Right renal cortex interstitium (tissue), 3 donors: ENCODE measurements around the gene LBHD1. TPM values are rescaled to one million over a fixed set of nuclear protein-coding genes. Genes with fewer than 3 reads are reported as not detected.
"Not testable (repeated sequence)": the region's sequence is repeated elsewhere in the genome, so short reads cannot be mapped to it uniquely, and the experiment has no call there.

Source experiments
- DNase-seq, 3 donors: peaks; one replicate each; pipeline ENCODE4 v3.0.0-alpha.2; 2013; ENCODE audit warnings: low read depth in 3 of 3, low spot score in 2 of 3
- polyA plus RNA-seq, 3 donors: library from polyadenylated mRNA; unstranded; fragments of 120-200 nt; gene quantifications; one replicate each; pipeline ENCODE4 v1.2.1, GENCODE V29; 2013; ENCODE audit not compliant: insufficient read length in 3 of 3

Gene LBHD1
- 1 to 10 TPM; 5.4 to 8.2 (median 6.1) TPM for polyA plus RNA-seq

DNA sequence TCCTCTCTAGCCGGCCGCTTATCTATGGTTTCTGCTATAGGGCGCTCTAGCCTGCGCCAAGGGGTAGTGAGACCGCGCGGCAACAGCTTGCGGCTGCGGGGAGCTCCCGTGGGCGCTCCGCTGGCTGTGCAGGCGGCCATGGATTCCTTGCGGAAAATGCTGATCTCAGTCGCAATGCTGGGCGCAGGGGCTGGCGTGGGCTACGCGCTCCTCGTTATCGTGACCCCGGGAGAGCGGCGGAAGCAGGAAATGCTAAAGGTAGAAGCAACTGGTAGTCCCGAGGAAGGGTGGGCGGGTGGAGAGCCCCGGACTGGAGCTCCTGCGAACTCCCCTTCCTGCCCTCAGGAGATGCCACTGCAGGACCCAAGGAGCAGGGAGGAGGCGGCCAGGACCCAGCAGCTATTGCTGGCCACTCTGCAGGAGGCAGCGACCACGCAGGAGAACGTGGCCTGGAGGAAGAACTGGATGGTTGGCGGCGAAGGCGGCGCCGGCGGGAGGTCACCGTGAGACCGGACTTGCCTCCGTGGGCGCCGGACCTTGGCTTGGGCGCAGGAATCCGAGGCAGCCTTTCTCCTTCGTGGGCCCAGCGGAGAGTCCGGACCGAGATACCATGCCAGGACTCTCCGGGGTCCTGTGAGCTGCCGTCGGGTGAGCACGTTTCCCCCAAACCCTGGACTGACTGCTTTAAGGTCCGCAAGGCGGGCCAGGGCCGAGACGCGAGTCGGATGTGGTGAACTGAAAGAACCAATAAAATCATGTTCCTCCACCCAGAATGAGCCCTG lies at the start of gene LBHD1, which contains the start of gene UQCC3:
Gene LBHD1 (minus strand): TSS at position 660 of the 782 bp plus-strand sequence. CDS start 2,236 bp downstream, outside the sequence.
Gene UQCC3 (plus strand): TSS at position 66 of the 782 bp plus-strand sequence. CDS start 73 bp downstream, at position 139.
- DNase-seq, result peak in 1 of 3 donors; percentile 68

DNA sequence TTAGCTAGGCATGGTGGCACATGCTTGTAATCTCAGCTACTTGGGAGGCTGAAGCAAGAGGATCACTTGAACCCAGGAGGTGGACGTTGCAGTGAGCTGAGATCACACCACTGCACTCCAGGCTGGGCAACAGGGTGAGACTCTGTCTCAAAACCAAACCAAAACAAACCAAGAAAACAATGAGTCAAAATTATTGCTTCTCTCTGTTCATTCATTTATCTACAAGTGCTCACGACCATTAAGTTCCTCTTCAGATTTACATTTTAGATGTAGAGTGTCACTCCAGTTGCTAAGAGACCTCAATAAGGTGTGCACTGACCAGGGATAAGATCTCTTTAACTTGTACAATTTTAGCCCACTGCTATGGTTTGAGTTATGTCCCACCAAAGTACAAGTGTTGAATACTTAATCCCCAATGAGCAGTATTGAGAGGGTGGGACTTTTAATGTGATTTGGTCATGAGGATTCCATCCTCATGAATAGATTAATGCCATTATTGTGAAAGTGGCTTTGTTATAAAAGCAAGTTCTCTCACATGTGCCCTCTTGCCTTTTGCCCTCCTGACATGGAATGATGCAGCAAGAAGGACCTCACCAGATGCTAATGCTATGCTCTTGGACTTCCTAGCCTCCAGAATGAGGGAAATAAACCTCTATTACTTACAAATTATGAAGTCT lies 47.4 kb upstream of the LBHD1 start:
- no peak for DNase-seq

DNA sequence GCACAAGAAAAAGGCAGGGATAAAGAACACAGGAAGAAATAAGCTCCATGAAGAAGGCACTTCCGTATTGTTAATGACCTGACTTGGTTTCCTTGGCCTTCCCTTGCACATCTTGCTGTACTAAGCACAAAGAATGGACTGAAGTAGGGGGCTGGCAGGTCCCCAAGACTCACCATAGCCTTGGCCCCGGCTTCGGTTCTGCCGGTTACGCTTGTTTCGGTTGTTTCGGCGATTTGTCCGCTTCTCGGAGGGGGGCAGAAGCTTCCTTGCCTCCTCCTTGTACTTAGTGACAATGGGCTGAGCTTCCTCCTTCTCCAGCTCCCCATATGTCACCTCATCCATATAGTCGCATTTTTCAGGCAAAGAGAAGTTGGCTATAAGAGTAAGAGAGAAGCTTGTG lies 44.7 kb upstream of the LBHD1 start:
- DNase-seq, result no peak

GRCh38 chr11:62716206-62716605 lies 44.1 kb upstream of the LBHD1 start:
- DNase-seq, result no peak

GRCh38 chr11:62715150-62716130 lies 43.4 kb upstream of the LBHD1 start:
- DNase-seq, result no peak

DNA sequence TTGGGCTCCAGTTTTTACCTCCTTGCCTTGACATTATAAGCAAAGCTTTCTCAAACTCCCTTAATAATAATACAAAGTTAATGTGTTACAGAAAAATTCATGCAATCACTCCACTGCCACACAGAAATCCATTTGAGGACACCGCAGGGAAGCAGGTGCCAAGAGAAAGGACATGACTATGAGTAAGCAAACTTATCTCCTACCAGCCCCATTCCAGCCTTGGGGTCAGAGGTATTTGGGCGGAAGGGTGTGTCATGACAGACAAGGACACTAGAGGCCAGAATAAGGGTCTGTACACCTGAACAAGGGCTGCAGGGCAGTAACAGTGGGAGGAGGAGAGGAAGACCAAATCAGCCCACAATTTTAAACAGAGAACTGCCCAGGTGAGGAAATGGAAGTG lies 41.3 kb upstream of the LBHD1 start:
- no peak for DNase-seq

- no peak for DNase-seq
Observed at GRCh38 chr11:62712861-62713260, 40.8 kb upstream of the LBHD1 start.

GRCh38 chr11:62712276-62712812 lies 40.3 kb upstream of the LBHD1 start:
- no peak for DNase-seq

GRCh38 chr11:62710001-62710345 lies 37.9 kb upstream of the LBHD1 start:
- DNase-seq, result no peak

DNA sequence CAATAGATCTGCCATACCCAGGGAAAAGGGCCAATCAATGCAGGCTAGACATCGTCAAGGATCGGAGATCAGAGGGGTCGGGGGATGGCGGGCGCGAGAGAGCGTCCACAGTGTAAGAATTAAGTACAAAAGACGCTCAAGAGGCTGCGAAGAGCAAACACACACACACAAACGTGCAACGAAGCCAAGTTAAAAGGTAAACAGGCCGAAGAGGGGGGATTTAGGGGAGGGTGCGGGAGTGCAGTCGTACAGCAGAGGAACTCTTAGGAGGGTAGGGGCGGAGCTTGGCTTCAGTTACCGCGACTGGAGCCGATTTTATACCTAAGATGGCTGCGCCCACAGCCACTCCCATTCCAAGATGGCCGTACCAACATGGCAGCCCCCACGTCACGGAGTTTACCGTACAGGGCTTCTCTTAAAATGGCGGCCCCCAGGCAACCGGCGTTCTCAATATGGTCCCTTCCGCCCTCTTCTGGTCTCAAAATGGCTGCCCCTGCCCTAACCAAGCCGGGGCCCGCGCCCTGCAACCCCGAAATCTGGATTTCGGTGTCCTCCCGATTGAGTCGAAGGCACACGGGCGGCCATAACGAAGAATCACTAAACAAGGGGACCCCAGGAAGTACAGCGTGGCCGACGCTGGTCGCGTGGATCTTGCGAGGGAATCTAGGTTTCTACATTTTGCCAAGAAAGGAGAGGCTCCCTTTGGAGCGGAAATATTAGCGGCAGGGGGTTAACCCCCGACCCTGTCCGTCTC lies 37.4 kb upstream of the LBHD1 start:
- peak; percentile 97 for DNase-seq

DNA sequence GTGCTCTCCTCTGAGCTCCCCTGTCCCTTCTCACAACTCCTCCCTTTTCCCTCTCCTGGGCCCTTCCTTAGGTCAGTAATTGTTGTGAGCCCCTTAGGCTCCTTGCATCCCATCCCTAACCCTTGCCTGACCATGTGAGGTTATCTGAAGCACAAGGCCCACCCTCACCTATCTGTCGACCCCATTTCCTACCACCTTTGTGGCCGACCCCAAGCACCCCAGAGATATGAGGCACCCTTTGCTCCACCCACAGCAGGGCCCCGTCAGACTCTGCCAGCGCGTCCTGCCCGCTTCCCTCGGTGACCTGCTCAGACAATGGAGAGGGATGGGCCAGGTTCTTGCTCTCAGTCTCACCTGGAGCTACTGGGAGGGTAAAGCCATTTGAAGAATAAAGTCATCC lies 36.7 kb upstream of the LBHD1 start:
- no peak for DNase-seq

- no peak for DNase-seq
Observed at GRCh38 chr11:62708392-62708791, 36.3 kb upstream of the LBHD1 start.

DNA sequence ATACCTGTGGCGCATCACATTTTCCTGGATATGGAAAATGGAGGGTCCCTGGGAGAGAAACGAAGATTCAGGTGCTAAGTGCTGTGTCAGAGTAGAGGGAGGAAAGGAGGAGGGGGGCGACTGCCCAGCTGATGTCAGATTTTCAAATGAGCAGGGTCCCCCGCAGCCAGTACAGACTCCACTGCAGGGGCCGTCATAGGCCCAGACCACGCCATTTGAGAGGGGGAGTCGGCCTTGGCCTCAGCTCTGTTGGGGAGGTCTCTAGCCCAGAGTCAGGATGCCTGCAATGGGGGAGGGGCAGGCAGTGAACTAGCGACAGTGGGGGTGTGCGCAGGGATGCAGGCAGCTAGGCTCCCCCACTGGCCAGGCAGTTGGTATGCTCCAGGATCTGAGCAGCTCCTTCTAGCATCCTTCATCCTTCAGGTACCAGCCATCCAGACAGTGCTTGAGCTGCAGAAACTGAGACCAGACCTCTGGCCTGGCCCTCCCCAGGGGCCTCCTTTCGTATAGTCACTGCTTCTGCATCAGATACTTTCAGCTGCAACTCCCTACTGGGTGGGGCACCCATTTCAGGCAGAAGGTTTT lies 35.3 kb upstream of the LBHD1 start, which contains the start of the genes BSCL2 and GNG3:
Gene BSCL2 (minus strand): TSS at position 148 of the 585 bp plus-strand sequence. CDS start 229 bp downstream, outside the sequence.
Gene GNG3 (plus strand): TSS at position 400 of the 585 bp plus-strand sequence. CDS start 620 bp downstream, outside the sequence.
- DNase-seq, result peak in 1 of 3 donors; percentile 75

- no peak for DNase-seq
Observed at GRCh38 chr11:62706850-62707247, 34.8 kb upstream of the LBHD1 start.

GRCh38 chr11:62705880-62706849 lies 34.1 kb upstream of the LBHD1 start:
- peak in 2 of 3 donors; percentile 82 to 86 for DNase-seq

GRCh38 chr11:62705413-62705812 lies 33.3 kb upstream of the LBHD1 start:
- DNase-seq, result no peak

GRCh38 chr11:62703921-62704320 lies 31.9 kb upstream of the LBHD1 start:
- not testable (repeated sequence) for DNase-seq

DNA sequence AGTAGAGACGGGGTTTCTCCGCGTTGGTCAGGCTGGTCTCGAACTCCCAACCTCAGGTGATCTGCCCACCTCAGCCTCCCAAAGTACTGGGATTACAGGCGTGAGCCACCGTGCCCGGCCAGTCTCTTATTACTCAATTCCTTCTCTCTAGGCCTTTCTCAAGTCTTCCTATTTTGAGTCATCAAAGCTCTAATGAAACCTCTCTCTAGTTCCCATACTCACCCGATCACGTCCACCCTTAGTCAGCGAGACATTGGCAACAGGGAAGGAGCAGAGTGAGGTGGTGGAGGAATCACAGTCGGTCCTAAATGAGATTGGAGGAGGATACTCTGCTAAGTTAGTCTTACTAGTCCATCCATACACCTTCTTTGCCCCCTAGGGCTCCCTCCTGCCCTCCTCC lies 30.2 kb upstream of the LBHD1 start:
- DNase-seq, result no peak
